GM19240 (cell line): ENCODE data around the gene CDH2.

ENCODE experiments used
- DNase-seq: peaks from one replicate; pipeline ENCODE4 v3.0.0; 2011; ENCODE audit warnings: low spot score; ENCODE audit not compliant: insufficient read length

Gene CDH2

DNA sequence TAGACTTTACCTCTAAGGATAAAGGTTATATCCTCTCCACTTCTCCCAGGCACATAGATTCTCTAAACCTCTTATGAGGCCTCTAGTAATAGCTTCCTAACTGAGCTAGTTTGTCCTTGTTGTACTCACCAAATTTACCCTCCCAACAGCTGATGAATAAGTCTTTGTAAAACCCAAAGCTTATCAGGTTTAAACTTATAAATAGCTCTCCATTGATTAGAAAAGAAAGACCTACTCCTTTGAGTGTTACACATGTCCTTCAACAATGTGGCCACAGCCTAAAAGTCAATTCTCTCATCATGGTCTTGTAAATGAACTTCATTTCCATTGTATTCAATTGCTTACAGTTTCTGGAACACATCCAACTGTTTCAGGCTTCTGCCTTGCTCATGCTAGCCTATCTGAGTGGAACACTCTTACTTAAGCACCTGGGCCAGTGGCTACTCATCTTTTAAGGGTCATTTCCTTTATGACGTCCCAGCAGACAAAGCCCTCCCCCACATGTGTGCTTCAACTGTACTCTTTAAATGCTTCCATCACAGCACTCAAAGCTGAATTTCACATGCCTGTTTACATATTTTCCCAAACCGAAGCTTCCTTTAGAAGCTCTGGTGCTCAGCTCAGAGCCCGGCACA is 131.6 kb downstream of the CDH2 start:
- no peak for DNase-seq

DNA sequence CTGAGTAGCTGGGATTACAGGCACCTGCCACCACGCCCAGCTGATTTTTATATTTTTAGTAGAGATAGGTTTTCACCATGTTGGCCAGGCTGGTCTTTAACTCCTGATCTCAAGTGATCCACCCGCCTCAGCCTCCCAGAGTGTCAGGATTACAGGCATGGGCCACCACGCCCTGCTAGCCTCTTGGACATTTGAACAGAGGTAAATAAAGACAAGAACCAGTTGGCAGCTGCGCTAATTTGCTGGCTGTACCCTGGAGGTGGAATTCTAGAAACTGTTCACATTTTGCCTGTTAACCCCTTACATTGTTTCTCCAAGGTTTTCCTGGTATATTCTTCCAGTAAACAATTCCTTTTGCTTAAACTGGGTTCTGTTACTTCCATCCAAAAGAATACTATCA is 132.9 kb downstream of the CDH2 start:
- DNase-seq = no peak

DNA sequence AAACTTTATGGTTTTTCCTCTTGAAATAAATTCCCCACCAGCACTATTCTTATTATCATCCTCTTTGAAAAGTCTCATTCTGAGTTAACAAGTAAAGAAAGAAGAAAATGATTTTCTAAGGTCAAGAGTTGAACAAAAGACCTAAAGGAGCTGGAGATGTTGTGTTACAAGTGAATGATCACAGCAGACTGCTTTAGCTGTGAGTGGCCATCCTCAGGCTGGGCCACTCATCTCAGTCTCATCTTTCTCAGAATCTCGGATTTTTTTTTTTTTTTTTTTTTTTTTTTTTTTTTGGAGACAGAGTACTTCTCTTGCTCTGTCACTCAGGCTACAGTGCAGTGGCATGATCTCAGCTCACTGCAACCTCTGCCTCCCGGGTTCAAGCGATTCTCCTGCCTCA is 133.3 kb downstream of the CDH2 start:
- DNase-seq = no peak

DNA sequence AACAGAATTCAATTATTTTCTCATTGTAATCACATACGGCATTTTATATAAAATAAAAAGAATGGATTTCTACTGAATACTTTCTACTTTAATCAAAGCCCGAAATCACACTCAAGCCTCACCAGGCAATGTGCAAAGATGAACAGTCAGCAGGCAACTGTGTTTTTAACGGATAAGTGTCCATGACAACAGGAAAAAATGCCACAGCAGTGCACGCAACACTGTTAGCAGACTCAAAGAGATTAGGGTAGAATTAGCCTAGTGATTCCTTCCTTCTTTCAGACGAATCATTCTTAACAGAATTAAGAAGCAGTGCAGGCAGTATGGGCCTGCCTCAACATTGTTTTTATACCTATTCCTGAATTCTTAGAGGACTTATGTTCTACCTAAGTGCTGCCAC is 135.6 kb downstream of the CDH2 start:
- no peak for DNase-seq

DNA sequence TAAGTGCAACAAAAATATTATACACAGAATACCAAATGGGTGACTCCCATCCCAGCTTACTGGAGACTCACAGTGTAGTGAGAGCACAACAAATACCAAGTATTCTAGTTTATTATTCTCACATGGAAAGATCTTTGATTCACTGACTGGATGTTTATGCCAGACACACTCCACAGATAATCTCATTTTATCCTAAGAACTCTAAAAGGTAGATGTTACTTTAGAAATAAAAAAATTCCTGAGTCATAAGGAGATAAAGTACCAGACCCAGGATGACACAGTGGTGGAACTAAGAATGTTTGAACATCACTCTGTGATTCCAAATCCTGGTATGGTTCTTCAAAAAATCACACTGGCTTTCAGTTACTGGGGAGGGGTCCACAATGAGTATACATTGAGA is 136.2 kb downstream of the CDH2 start:
- no peak for DNase-seq

DNA sequence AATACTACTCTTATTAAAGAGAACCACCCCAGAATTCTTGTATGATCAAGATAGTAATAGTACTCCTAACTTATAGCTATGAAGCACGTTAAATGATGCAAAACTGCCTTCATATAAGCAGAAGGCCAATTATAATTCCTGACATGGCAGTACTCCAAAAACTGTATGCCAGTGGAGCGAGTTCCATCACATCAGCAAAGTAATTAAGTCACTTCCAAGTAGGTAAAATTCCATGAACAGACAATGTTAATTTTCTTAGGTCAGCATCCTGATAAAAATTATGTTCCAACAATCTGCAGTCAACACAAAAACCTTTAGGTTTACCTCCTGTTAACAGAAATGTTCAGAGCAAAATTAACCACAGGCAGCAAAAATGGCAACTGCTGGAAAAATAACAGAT is 136.7 kb downstream of the CDH2 start:
- DNase-seq = no peak

DNA sequence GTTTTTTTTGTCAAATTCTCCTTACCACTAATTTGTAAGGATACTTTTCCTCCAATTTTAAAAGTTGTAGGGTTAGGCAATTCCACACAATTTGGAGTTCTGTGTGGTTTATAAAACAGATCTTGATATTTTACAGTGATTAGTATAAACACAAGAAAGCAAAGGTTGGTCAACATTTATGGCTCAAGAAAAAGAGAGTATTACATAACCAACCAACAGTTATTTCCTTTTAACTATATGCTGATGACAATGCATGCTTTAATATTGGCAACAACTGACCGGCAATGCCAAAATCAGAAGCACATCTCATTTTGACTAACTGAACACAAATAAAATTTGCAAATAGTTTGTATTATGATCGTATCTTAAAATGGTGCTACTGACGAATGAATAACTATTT is 137.2 kb downstream of the CDH2 start:
- DNase-seq = no peak

DNA sequence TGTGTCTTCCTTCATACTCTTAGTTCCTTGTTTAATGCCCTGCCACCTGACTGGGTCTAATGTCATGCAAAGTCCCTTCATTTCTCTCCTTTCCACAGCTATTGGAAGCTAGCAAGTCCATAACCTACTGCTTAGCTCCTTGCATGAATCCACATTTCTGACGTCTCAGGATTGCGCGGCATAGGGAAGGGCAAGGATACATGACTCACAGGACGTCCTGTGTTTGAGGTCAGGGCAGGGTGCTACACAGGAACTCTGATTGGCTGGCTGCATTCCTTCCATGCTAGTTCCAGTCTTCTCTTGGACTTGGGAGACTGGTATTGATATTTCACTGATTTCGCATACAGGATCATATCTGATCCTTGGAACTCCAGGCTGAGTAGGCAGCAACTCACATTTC is 137.9 kb downstream of the CDH2 start:
- no peak for DNase-seq

DNA sequence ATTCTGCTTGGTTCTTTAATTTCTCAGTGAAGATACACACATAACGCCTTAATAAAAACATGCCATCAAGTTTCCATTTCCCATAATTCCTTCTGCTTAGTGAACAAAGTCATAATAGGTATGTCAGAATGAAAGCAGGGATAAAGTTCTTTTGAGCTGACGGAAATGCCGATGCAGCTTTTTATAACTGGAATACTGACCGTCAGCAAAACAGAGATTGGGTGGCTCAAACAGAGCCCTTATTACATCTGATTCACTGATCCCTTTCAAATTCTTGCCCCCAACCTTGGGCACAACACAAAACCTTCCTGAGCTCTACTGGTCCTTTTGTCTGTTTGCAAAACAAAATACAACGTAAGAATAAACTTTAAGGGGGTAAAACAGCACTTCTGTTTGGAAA is 140.4 kb downstream of the CDH2 start:
- DNase-seq = no peak

DNA sequence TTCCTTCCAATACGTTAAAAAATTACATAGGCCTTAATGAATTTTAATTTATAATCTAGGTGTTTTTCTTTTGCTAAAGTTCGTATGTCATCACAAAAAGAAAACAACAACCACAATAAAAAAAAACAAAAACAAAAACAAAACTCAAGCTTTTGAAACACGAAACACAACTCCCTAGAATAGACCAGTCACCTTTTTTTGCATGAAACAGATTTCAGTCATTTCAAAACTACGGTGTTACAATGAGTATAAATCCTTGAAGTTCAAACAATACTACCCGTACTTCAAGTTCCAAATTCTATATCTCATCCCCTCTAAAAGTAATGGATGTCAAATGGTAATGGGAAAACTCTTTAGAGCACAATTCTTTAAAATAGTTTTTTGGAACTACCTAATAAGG is 142.4 kb downstream of the CDH2 start:
- no peak for DNase-seq

DNA sequence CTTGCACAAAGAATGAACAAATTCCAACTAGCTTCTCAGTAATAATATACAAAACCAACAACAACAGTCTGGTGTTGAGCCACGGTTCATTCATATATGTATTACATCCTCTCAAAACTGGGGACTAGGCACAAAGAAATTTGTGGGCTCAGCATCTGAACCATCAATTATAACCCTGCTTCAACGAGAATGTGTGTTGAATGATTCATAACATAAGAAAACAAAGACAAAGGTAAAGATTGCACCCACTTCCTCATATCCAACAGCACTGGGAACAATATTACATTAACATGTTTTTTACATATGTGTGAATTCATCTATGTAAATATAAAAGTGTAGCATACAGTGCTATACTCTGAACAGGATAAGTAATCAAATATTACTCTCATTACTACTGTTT is 144.8 kb downstream of the CDH2 start:
- no peak for DNase-seq

DNA sequence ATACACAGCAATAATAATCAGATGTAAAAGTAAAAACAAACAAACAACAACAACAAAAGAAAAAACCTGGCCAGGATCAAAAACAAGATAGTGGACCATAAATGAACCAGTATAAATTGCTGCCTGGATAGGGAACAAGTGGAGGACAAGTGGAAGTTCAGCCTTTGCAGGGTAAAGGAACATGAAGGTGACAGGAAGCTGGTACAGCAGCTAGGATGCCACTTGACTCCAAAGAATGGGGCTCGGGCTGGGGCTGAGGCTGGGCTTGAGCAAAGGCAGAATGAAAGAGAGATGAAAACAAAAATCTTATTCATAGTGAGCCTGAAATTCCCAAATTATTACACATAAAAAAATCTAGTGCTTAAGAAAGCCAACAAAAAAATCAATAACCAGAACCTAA is 146.5 kb downstream of the CDH2 start:
- no peak for DNase-seq

DNA sequence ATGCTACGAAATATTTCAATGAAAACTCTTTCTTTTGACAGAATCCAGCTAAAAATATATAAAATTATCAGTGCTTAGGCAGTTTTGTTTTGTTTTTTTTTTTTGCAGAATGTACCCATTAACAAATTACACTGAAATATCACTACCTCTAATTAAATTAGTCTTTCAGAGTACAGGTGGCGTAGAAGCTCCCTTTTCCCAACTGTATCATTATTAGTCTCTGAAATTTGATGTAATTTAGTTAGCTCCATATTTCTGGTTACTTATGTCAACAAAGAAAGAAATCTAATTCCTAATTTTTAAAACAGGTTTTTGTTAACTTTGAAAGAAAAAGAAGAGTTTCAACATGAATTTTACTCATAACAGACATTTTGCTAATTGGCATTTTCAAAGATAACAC is 149.2 kb downstream of the CDH2 start:
- DNase-seq = no peak

DNA sequence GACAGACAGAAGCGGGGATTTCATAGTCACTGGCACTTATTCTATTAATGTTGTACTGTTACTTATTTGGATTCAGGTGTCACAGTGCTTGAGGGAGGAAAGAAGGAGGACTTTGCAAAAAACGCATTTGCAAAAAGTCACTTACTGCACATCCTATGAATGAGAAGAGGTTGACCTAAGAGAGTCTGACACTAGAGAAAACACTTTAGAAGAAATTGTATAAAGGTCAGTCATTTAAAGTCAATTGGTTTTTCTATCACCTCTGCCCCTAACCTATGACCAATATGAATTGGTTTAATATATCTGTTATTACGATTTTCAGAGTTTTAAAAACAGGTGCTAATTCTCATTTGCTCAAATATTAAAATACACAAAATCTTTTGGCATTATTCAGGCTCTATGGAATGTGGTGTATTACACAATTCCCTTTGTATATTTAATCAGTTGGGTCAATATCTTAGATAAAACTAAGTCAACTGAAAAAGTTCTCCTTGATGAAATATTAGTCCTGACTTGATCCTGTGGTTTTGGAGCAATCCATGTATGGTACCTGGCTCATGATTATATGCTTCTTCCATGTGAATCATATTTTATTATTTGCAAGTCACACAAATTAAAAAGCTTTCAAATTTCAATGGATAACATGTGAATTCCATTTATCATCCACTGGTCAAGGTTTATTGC is 157.4 kb downstream of the CDH2 start:
- no peak for DNase-seq

DNA sequence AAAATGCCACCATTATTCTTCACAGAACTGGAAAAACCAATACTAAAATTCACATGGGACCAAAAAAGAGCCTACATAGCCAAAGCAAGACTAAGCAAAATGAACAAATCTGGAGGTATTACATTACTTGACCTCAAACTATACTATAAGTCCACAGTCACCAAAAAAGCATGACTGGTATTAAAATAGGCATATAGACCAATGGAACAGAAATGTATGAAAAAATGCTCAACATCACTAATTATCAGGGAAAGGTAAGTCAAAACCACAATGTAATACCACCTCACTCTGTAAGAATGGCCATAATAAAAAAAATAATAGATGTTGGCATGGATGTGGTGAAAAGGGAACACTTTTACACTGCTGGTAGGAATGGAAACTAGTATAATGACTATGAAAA is 158.6 kb downstream of the CDH2 start:
- DNase-seq = no peak

DNA sequence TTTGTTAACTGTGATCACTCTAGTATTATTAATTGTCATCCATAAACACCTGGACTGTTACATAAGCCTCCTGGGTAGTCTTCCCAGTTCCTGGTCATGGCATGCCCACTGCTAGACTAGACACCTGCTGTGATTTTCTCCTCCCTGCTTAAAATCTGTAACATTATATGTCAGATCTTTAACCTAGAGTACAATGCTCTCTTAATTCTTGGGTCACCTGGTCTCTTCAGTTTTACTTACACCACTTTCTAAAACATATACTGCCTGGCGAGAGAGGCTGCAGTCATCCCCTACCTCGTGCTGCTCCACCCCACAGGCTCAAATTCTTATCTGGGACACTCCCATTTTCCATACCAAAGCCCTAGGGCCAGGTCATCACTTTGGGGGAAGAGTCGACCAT is 161.3 kb downstream of the CDH2 start:
- DNase-seq = no peak

DNA sequence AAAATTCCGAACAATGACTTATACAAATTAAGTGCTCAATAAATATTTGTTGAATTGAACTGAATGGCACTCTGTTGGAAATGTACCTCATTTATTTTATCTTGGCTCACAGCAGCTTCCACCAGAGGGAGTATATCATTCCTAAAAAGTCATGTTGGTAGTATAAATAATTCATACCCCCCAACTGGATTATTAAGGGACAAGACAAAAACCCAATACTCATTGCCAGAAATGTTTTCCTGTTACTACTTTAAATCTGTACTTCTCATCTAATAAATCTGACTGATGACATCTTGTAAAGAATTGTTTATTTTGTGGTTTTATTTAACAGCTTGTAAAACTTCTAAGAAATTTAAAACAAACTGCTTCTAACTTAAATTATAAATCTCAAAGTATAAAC is 163.9 kb downstream of the CDH2 start:
- DNase-seq = no peak

DNA sequence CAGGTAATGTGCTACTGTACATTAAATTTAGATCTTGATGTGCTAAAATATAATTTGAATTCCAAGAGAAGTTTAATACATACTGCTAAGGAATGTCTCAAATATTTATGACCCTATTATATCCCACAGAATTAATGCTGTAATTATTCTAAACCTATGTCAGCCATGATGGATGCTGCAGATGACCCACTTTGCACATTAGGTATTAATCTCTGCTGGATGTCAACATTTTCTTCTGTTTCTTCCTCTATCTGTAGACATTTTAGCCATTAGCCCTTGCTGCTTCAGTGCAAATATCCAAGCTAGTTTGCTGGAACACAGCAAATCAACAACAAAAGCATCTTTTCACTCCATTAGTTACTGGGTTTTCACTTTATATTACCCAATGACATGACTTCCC is 164.6 kb downstream of the CDH2 start:
- DNase-seq = no peak

DNA sequence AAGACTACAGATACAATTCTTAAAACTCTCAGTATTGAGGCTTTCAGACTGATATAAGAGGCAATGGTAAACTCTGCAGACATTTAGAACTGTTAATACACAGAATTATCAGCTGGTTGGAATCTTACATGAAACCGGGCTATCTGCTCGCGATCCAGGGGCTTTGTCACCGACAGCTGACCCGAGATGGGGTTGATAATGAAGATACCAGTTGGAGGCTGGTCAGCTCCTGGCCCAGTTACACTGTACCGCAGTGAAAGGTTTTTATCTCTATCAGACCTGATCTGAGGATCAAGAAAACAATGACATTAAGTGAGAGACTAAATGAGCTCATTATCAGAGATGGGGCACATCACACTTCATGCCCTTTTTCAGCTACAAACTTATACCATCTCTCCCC is 167.3 kb downstream of the CDH2 start:
- DNase-seq = no peak

DNA sequence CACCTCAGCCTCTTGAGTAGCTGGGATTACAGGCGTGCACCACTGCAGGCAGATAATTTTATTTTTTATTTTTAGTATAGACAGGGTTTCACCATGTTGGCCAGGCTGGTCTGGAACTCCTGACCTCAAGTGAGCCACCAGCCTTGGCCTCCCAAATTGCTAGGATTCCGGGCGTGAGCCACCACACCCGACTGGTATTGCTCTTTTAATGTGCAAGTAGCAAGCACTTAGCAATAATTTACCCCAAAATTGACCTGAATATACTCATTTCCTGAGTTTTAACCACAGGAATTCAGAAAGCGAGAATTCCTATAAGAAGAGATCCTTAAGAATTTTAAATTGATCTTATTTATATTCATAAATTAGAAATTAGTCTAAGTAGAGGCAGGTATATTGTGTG is 169.1 kb downstream of the CDH2 start:
- no peak for DNase-seq

DNA sequence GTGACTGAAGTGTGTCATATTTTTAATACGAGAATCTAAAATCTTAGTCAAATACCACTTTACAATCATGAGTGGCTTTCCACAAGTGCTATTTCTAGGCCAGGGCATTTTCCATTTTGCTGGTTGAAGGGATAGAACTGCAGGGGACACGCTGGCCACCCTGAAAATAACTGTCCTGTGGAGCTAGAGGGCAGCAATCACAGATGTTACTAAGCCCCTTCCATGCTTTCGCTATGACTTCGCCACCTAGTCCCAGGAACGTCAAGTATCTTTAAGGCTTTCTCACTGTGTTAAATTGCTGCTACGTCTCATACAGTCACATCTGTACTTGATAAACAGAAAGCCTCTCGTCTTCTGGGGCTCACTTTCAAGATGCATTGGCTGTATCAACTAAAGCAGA is 171.8 kb downstream of the CDH2 start:
- DNase-seq = no peak

DNA sequence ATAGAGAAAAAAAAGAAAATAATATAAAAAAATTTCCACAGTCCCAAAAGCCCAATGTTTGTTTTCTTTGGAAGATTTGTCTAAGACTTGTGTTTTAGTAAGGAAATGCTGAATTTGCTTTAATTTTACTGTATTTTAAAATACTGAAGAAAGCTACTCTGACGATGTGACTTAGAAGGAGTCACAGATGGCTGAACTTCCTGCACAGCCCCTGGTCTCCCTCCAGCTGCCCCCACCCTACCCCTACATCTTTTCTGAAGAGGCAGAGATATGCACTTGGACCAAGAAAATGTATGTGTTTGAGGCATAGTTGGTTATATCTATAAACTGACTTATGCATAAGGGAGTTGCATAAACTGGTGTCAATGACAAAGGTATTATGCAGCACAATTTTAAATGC is 172.3 kb downstream of the CDH2 start:
- DNase-seq = no peak

DNA sequence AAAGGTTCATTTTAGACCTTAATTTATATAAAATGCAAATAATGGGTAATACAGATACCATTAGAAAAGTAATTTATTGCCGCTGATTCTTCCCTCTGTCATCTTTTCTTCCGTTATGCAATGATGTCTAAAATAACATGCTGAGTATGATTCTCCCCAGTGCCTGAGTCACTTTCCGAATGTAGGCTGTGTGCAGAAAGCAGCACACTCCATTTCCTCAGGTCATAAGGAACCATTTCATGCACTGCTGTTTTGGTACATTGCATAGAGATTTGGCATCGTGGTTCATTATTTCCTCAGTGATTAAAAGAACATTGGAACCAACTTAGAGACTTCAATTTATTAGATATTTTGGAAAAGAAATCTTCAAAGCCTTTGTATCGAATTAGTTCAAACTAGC is 173.5 kb downstream of the CDH2 start:
- no peak for DNase-seq

DNA sequence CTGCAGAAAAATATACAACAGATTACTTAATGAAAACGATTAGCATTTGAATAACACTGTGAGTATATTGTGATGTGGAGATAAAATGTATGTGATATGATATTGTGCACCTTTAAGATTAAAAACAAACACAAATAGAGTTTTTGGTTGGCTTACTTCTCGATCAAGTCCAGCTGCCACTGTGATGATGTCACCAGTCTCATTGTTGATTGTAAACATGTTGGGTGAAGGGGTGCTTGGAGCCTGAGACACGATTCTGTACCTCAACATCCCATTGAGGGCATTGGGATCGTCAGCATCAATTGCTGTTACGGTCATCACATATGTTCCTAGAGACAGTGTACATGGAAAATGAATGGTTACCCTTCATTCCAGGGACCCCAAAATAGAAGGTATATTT is 174.1 kb downstream of the CDH2 start:
- no peak for DNase-seq
